ENCODE measurements around the gene GFOD1. TPM values are rescaled to one million over a fixed set of nuclear protein-coding genes. Genes with fewer than 3 reads are reported as not detected.

GFOD1 gene
- total RNA-seq, 1 donor from 2014 or later: 51.6 TPM

GRCh38 chr6:13400772-13401171 lies 86.6 kb downstream of the GFOD1 start:
- Histone ChIP-seq H3K4me1 (peaks cover 96% of the 10 kb centered on the region), H3K27me3 (ENCODE audit: low read depth) (no peaks in the 10 kb centered on the region), H3K27ac (replicated peaks) (no peak overlapping the region), H3K4me3 (no peak overlapping the region), H3K36me3 (no peaks in the 10 kb centered on the region), H3K9me3 (replicated peaks) (no peaks in the 10 kb centered on the region)
- no peak for DNase-seq
- no peak for TF ChIP-seq CTCF (IDR thresholded peaks at IDR 0.05; ENCODE audit: borderline replicate concordance)
- intact Hi-C loops (cut with micrococcal nuclease): no loop called here

GRCh38 chr6:13398421-13398994 lies 88.9 kb downstream of the GFOD1 start:
- intact Hi-C loops (cut with micrococcal nuclease): no loop called here
- Histone ChIP-seq H3K4me3 (no peak overlapping the region), H3K9me3 (replicated peaks) (no peaks in the 10 kb centered on the region), H3K36me3 (no peaks in the 10 kb centered on the region), H3K27me3 (ENCODE audit: low read depth) (no peaks in the 10 kb centered on the region), H3K27ac (replicated peaks) (peak overlapping the region; percentile 74), H3K4me1 (peaks cover 87% of the 10 kb centered on the region)
- DNase-seq: no peak
- no peak for TF ChIP-seq CTCF (IDR thresholded peaks at IDR 0.05; ENCODE audit: borderline replicate concordance)

GRCh38 chr6:13398069-13398381 lies 89.4 kb downstream of the GFOD1 start:
- Histone ChIP-seq H3K9me3 (replicated peaks) (no peaks in the 10 kb centered on the region), H3K4me1 (peaks cover 85% of the 10 kb centered on the region), H3K27ac (replicated peaks) (peak overlapping the region; percentile 74), H3K4me3 (no peak overlapping the region), H3K27me3 (ENCODE audit: low read depth) (no peaks in the 10 kb centered on the region), H3K36me3 (no peaks in the 10 kb centered on the region)
- intact Hi-C loops (cut with micrococcal nuclease): no loop called here
- no peak for DNase-seq
- no peak for TF ChIP-seq CTCF (IDR thresholded peaks at IDR 0.05; ENCODE audit: borderline replicate concordance)

- Histone ChIP-seq H3K4me1 (peaks cover 80% of the 10 kb centered on the region), H3K9me3 (replicated peaks) (no peaks in the 10 kb centered on the region), H3K27ac (replicated peaks) (peak overlapping the region; percentile 74), H3K36me3 (no peaks in the 10 kb centered on the region), H3K27me3 (ENCODE audit: low read depth) (no peaks in the 10 kb centered on the region), H3K4me3 (no peak overlapping the region)
- DNase-seq: no peak
- TF ChIP-seq CTCF (IDR thresholded peaks at IDR 0.05; ENCODE audit: borderline replicate concordance): peak; percentile 30
- intact Hi-C loops (cut with micrococcal nuclease): no loop called here
These were observed 89.9 kb downstream of the GFOD1 start for GRCh38 chr6:13397359-13398068.

GRCh38 chr6:13396241-13396792 lies 91.1 kb downstream of the GFOD1 start:
- no peak for TF ChIP-seq CTCF (IDR thresholded peaks at IDR 0.05; ENCODE audit: borderline replicate concordance)

More at GRCh38 chr6:13396241-13396792, 91.1 kb downstream of the GFOD1 start:
- DNase-seq: no peak
- H3K9me3 ChIP-seq (replicated peaks): no peaks in the 10 kb centered on the region
- no peak overlapping the region for H3K4me3 ChIP-seq
- no peaks in the 10 kb centered on the region for H3K36me3 ChIP-seq
- peak overlapping the region; percentile 74 for H3K27ac ChIP-seq (replicated peaks)
- H3K27me3 ChIP-seq (ENCODE audit: low read depth): no peaks in the 10 kb centered on the region
- H3K4me1 ChIP-seq: peaks cover 69% of the 10 kb centered on the region
- intact Hi-C loops (cut with micrococcal nuclease): no loop called here
